NCI-H69 (cell line): ENCODE measurements around the gene PTCRA.
"Not testable (repeated sequence)": the region's sequence is repeated elsewhere in the genome, so short reads cannot be mapped to it uniquely, and the experiment has no call there.

Experiments
- DNase-seq: peaks from one replicate; lab custom pipeline; 2025; lab: John Stamatoyannopoulos, UW

PTCRA gene

GRCh38 chr6:42941356-42941755, 25.5 kb downstream of the PTCRA start:
- not testable (repeated sequence) for DNase-seq

GRCh38 chr6:42942444-42942843, 26.6 kb downstream of the PTCRA start:
- no peak for DNase-seq

- DNase-seq, result no peak
Measured at GRCh38 chr6:42947950-42948349, 32.1 kb downstream of the PTCRA start.

GRCh38 chr6:42952389-42952788, 36.5 kb downstream of the PTCRA start:
- no peak for DNase-seq

- DNase-seq, result not testable (repeated sequence)
Measured at GRCh38 chr6:42954405-42954804, 38.6 kb downstream of the PTCRA start.

GRCh38 chr6:42958125-42958524, 42.3 kb downstream of the PTCRA start:
- DNase-seq, result no peak

- DNase-seq, result no peak
Measured at GRCh38 chr6:42959917-42960242, 44.0 kb downstream of the PTCRA start.

GRCh38 chr6:42960243-42961019, 44.6 kb downstream of the PTCRA start, which contains the start of gene GNMT:
Gene GNMT, plus strand, starts transcription at chr6:42960754. Its CDS starts 14 bp downstream, at chr6:42960768.
- DNase-seq, result peak; percentile 89

GRCh38 chr6:42961020-42961470, 45.2 kb downstream of the PTCRA start:
- DNase-seq, result peak; percentile 46

- no peak for DNase-seq
Measured at GRCh38 chr6:42962096-42962495, 46.2 kb downstream of the PTCRA start.

GRCh38 chr6:42962502-42963178, 46.8 kb downstream of the PTCRA start:
- peak; percentile 87 for DNase-seq

GRCh38 chr6:42963179-42963854, 47.5 kb downstream of the PTCRA start:
- DNase-seq, result no peak

GRCh38 chr6:42963855-42964605, 48.2 kb downstream of the PTCRA start:
- peak; percentile 54 for DNase-seq

- no peak for DNase-seq
Measured at GRCh38 chr6:42966571-42966970, 50.7 kb downstream of the PTCRA start.

- DNase-seq, result no peak
Measured at GRCh38 chr6:42967228-42967627, 51.4 kb downstream of the PTCRA start.

- no peak for DNase-seq
Measured at GRCh38 chr6:42968126-42968701, 52.4 kb downstream of the PTCRA start.

GRCh38 chr6:42968783-42969182, 52.9 kb downstream of the PTCRA start:
- DNase-seq, result no peak

- DNase-seq, result no peak
Measured at GRCh38 chr6:42969431-42969830, 53.6 kb downstream of the PTCRA start.

- DNase-seq, result no peak
Measured at GRCh38 chr6:42969934-42970333, 54.1 kb downstream of the PTCRA start.

GRCh38 chr6:42970871-42971612, 55.2 kb downstream of the PTCRA start:
- no peak for DNase-seq

GRCh38 chr6:42971746-42972327, 56.0 kb downstream of the PTCRA start:
- no peak for DNase-seq
